NCI-H2029 (cell line): ENCODE measurements around the gene C1QL2.
A peak's percentile ranks its signal among the peaks of the same experiment; 100 is the strongest.

Experiments
- DNase-seq: peaks from one replicate; lab custom pipeline; 2025; lab: John Stamatoyannopoulos, UW

The C1QL2 gene

GRCh38 chr2:119179202-119179601, 20.7 kb upstream of the C1QL2 start:
- no peak for DNase-seq

GRCh38 chr2:119178776-119179175, 20.2 kb upstream of the C1QL2 start:
- no peak for DNase-seq

- no peak for DNase-seq
Measured at GRCh38 chr2:119177838-119178190, 19.3 kb upstream of the C1QL2 start.

- DNase-seq, result no peak
Measured at GRCh38 chr2:119177171-119177837, 18.8 kb upstream of the C1QL2 start.

- no peak for DNase-seq
Measured at GRCh38 chr2:119175517-119175916, 17.0 kb upstream of the C1QL2 start.

- no peak for DNase-seq
Measured at GRCh38 chr2:119174993-119175347, 16.4 kb upstream of the C1QL2 start.

- DNase-seq, result peak; percentile 5
Measured at GRCh38 chr2:119174216-119174992, 15.9 kb upstream of the C1QL2 start.

GRCh38 chr2:119173556-119174060, 15.1 kb upstream of the C1QL2 start:
- DNase-seq, result no peak

- no peak for DNase-seq
Measured at GRCh38 chr2:119170504-119170903, 12.0 kb upstream of the C1QL2 start.

- DNase-seq, result no peak
Measured at GRCh38 chr2:119169717-119170116, 11.2 kb upstream of the C1QL2 start.

- DNase-seq, result no peak
Measured at GRCh38 chr2:119160361-119160990, 1.9 kb upstream of the C1QL2 start.

GRCh38 chr2:119157850-119158511, 570 bp downstream of the C1QL2 start:
- no peak for DNase-seq

- no peak for DNase-seq
Measured at GRCh38 chr2:119156891-119157773, 1.4 kb downstream of the C1QL2 start.

- no peak for DNase-seq
Measured at GRCh38 chr2:119156105-119156890, 2.3 kb downstream of the C1QL2 start.

- no peak for DNase-seq
Measured at GRCh38 chr2:119155633-119156032, 2.9 kb downstream of the C1QL2 start.

GRCh38 chr2:119154076-119154475, 4.5 kb downstream of the C1QL2 start:
- no peak for DNase-seq

- DNase-seq, result no peak
Measured at GRCh38 chr2:119149611-119150010, 8.9 kb downstream of the C1QL2 start.

- no peak for DNase-seq
Measured at GRCh38 chr2:119147776-119148715, 10.5 kb downstream of the C1QL2 start.

GRCh38 chr2:119144806-119145205, 13.7 kb downstream of the C1QL2 start:
- DNase-seq, result no peak

GRCh38 chr2:119142824-119143223, 15.7 kb downstream of the C1QL2 start:
- DNase-seq, result no peak
